22Rv1 (cell line): ENCODE data around the gene HIVEP3.

Experiments used
- H3K27ac ChIP-seq: fragments of 450-650 bp; 2 replicates; pipeline ENCODE4 v1.5.1; 2017
- CTCF ChIP-seq: fragments of 450-650 bp; IDR thresholded peaks from 2 replicates; pipeline ENCODE4 v1.5.1; 2017; ENCODE audit warnings: mild to moderate bottlenecking
- ZFX ChIP-seq: fragments of 450-650 bp; IDR thresholded peaks from 2 replicates; pipeline ENCODE4 v1.6.1; 2017; ENCODE audit warnings: antibody characterized with exemption, borderline replicate concordance

Gene HIVEP3

GRCh38 chr1:41497461-41498030 is 421.2 kb downstream of the HIVEP3 start:
- TF ChIP-seq ZFX, result no peak
- TF ChIP-seq CTCF, result no peak
- peak overlapping the region; percentile 98 for H3K27ac ChIP-seq

GRCh38 chr1:41497056-41497440 is 421.7 kb downstream of the HIVEP3 start:
- H3K27ac ChIP-seq, result peak overlapping the region; percentile 98
- TF ChIP-seq ZFX (no peak), CTCF (no peak)

GRCh38 chr1:41496080-41497055 is 422.4 kb downstream of the HIVEP3 start:
- TF ChIP-seq CTCF (no peak), ZFX (no peak)
- H3K27ac ChIP-seq, result peak overlapping the region; percentile 98

GRCh38 chr1:41495210-41495948 is 423.3 kb downstream of the HIVEP3 start:
- TF ChIP-seq ZFX (no peak), CTCF (peak; percentile 35)
- peak overlapping the region; percentile 98 for H3K27ac ChIP-seq

- H3K27ac ChIP-seq, result peak overlapping the region; percentile 98; the same call in 1 of the 2 replicates
- no peak for TF ChIP-seq CTCF
Observed at GRCh38 chr1:41494351-41495209, 424.1 kb downstream of the HIVEP3 start.

- no peak overlapping the region for H3K27ac ChIP-seq
- TF ChIP-seq CTCF, result no peak
- no peak for TF ChIP-seq ZFX
Observed at GRCh38 chr1:41493626-41494350, 424.9 kb downstream of the HIVEP3 start.
